ENCODE measurements around the gene NMT1. TPM values are rescaled to one million over a fixed set of nuclear protein-coding genes. Genes with fewer than 3 reads are reported as not detected.

NMT1 gene
- total RNA-seq, 3 donors from 2014 or later (not counting 1 experiment from before 2014, with no cell fraction given), result 56.6 to 94.7 (median 77.6) TPM

DNA sequence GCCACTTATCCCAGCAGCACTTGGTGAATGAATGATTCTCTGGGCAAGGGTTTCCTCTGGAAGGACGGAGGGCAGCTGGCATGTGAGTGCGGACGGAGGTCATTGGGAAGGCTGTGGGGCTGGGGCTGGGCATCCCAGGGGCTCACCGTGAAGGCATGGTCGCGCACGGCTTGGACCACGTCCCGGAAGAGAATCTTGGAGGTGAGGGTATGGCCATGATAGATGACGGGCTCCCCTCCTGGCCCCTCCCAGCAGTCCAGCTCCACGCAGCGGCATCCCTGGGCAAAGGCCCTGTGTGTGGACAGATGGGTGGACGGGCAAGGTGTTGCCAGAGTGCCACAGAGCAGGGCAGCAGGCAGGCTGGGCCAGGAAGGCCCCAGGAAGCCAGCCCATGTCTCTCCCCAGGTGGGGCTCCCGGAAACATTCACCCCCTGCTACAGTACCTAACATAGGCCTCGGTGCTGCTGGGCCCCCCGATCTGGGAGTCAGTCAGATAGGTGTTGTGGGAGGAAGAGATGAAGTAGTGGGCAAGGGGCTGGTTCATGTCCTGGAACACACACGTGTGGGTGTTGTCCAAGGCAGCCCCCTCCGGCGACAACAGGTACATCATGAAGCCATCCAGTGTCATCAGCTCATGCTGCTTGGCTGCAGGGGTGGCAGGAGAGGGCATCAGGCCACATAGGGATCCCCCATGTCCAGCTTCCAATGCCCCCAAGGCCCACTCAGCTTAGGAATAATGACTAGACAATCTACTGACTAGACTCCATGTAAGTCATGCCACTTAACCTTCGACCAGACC lies 56.9 kb downstream of the NMT1 start:
- Histone ChIP-seq H3K36me3 (ENCODE audit: control insufficient read depth, insufficient read depth, low read length) (no peaks in the 10 kb centered on the region), H3K4me1 (ENCODE audit: control insufficient read depth, insufficient read depth, low read length) (no peaks in the 10 kb centered on the region), H3K27me3 (ENCODE audit: control insufficient read depth, insufficient read depth, low read length) (peaks cover 2% of the 10 kb centered on the region), H3K27ac (ENCODE audit: low read length) (no peak overlapping the region), H3K9me3 (ENCODE audit: control insufficient read depth, insufficient read depth, low read length) (no peaks in the 10 kb centered on the region), H3K4me3 (ENCODE audit: low read length) (no peak overlapping the region)
- Mint-ChIP-seq H3K9me3 (no peaks in the 10 kb centered on the region), H3K27me3 (ENCODE audit: low read depth in 2 of 2) (peaks cover 0 to 3% of the 10 kb centered on the region in 2 donors), H3K4me1 (no peaks in the 10 kb centered on the region), H3K4me3 (no peak overlapping the region), H3K27ac (no peak overlapping the region), H3K36me3 (no peaks in the 10 kb centered on the region)
- ATAC-seq (no peak), DNase-seq (no peak)
- intact Hi-C loops (cut with micrococcal nuclease), result no loop called here
- WGBS (ENCODE audit: insufficient coverage), result 87% methylated on average over 20 of the region's 20 CpGs
- no peak for TF ChIP-seq CTCF (IDR thresholded peaks at IDR 0.05)

DNA sequence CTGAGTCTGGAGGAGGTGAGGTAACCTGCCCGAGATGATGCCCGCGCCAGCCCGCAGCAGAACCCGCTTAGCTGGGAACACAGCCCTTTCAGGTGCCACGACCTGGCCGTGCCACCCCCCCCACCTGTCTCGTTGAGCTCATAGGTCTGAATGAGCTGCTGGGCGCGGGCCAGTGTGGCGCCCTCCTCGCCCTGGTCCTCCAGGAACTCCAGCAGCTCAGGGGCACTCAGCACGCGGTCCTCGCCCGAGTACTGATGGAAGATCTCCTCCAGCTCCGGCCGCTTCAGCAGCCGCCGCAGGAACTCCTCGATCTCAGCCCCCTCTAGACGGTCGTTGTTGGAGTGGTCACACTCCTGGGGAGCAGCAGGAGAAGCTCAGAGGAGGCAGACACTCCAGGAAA lies 57.6 kb downstream of the NMT1 start:
- Mint-ChIP-seq H3K9me3 (no peaks in the 10 kb centered on the region), H3K36me3 (no peaks in the 10 kb centered on the region), H3K27ac (no peak overlapping the region), H3K4me1 (no peaks in the 10 kb centered on the region), H3K4me3 (no peak overlapping the region), H3K27me3 (ENCODE audit: low read depth in 2 of 2) (peaks cover 0 to 3% of the 10 kb centered on the region in 2 donors)
- DNase-seq (no peak), ATAC-seq (no peak)
- no peaks in the 10 kb centered on the region for H3K4me1 ChIP-seq (ENCODE audit: control insufficient read depth, insufficient read depth, low read length)
- WGBS (ENCODE audit: insufficient coverage), result 91% methylated on average over 23 of the region's 23 CpGs
- TF ChIP-seq CTCF (IDR thresholded peaks at IDR 0.05), result no peak
- intact Hi-C loops (cut with micrococcal nuclease), result no loop called here
- H3K36me3 ChIP-seq (ENCODE audit: control insufficient read depth, insufficient read depth, low read length), result no peaks in the 10 kb centered on the region
- no peaks in the 10 kb centered on the region for H3K9me3 ChIP-seq (ENCODE audit: control insufficient read depth, insufficient read depth, low read length)
- H3K27me3 ChIP-seq (ENCODE audit: control insufficient read depth, insufficient read depth, low read length), result peaks cover 2% of the 10 kb centered on the region
- H3K27ac ChIP-seq (ENCODE audit: low read length), result no peak overlapping the region
- H3K4me3 ChIP-seq (ENCODE audit: low read length), result no peak overlapping the region

- DNase-seq, result no peak
- Mint-ChIP-seq H3K4me3 (no peak overlapping the region), H3K36me3 (no peaks in the 10 kb centered on the region), H3K9me3 (no peaks in the 10 kb centered on the region), H3K27me3 (ENCODE audit: low read depth in 2 of 2) (peaks cover 0 to 3% of the 10 kb centered on the region in 2 donors), H3K27ac (no peak overlapping the region), H3K4me1 (no peaks in the 10 kb centered on the region)
- H3K27me3 ChIP-seq (ENCODE audit: control insufficient read depth, insufficient read depth, low read length), result peaks cover 2% of the 10 kb centered on the region
- no peaks in the 10 kb centered on the region for H3K36me3 ChIP-seq (ENCODE audit: control insufficient read depth, insufficient read depth, low read length)
- intact Hi-C loops (cut with micrococcal nuclease), result no loop called here
- no peak overlapping the region for H3K4me3 ChIP-seq (ENCODE audit: low read length)
- no peaks in the 10 kb centered on the region for H3K9me3 ChIP-seq (ENCODE audit: control insufficient read depth, insufficient read depth, low read length)
- H3K27ac ChIP-seq (ENCODE audit: low read length), result no peak overlapping the region
- TF ChIP-seq CTCF (IDR thresholded peaks at IDR 0.05), result no peak
- WGBS (ENCODE audit: insufficient coverage), result 92% methylated on average over 8 of the region's 8 CpGs
- H3K4me1 ChIP-seq (ENCODE audit: control insufficient read depth, insufficient read depth, low read length), result peaks cover 8% of the 10 kb centered on the region
- no peak for ATAC-seq
Measured at GRCh38 chr17:45119964-45120363, 58.8 kb downstream of the NMT1 start.

- DNase-seq (no peak), ATAC-seq (no peak)
- WGBS (ENCODE audit: insufficient coverage), result 78% methylated on average over 22 of the region's 22 CpGs
- no peaks in the 10 kb centered on the region for H3K36me3 ChIP-seq (ENCODE audit: control insufficient read depth, insufficient read depth, low read length)
- Mint-ChIP-seq H3K36me3 (no peaks in the 10 kb centered on the region), H3K27me3 (ENCODE audit: low read depth in 2 of 2) (peaks cover 0 to 3% of the 10 kb centered on the region in 2 donors), H3K27ac (no peak overlapping the region), H3K9me3 (no peaks in the 10 kb centered on the region), H3K4me1 (no peaks in the 10 kb centered on the region), H3K4me3 (no peak overlapping the region)
- intact Hi-C loops (cut with micrococcal nuclease), result no loop called here
- H3K4me3 ChIP-seq (ENCODE audit: low read length), result no peak overlapping the region
- H3K27ac ChIP-seq (ENCODE audit: low read length), result no peak overlapping the region
- peaks cover 2% of the 10 kb centered on the region for H3K27me3 ChIP-seq (ENCODE audit: control insufficient read depth, insufficient read depth, low read length)
- TF ChIP-seq CTCF (IDR thresholded peaks at IDR 0.05), result no peak
- peaks cover 8% of the 10 kb centered on the region for H3K4me1 ChIP-seq (ENCODE audit: control insufficient read depth, insufficient read depth, low read length)
- H3K9me3 ChIP-seq (ENCODE audit: control insufficient read depth, insufficient read depth, low read length), result no peaks in the 10 kb centered on the region
Measured at GRCh38 chr17:45120558-45120957, 59.4 kb downstream of the NMT1 start.

Measured in natural killer cell (primary cell).